H9 (cell line): ENCODE results near the gene CPSF6. TPM values are rescaled to one million over a fixed set of nuclear protein-coding genes. Genes with fewer than 3 reads are reported as not detected.

Experiments used
- DNase-seq: peaks from one replicate; pipeline ENCODE4 v3.0.0-alpha.2; 2017
- H2AFZ ChIP-seq: one replicate; pipeline ENCODE4 v1.6.1; 2013; ENCODE audit warnings: mild to moderate bottlenecking, low read length, control low read depth, moderate library complexity
- H2AK5ac ChIP-seq: 2 replicates; pipeline ENCODE4 v1.6.1; 2013; ENCODE audit warnings: low read length, control low read depth, mixed read lengths; ENCODE audit not compliant: insufficient read length
- H2BK120ac ChIP-seq: one replicate; pipeline ENCODE4 v1.6.1; 2013; ENCODE audit warnings: low read depth, mild to moderate bottlenecking, low read length, control low read depth, inconsistent platforms; ENCODE audit not compliant: poor library complexity, severe bottlenecking
- H2BK12ac ChIP-seq: 2 replicates; pipeline ENCODE4 v1.6.1; 2013; ENCODE audit warnings: low read length, control low read depth, mixed read lengths, low read depth; ENCODE audit not compliant: insufficient read length
- H2BK15ac ChIP-seq: 2 replicates; pipeline ENCODE4 v1.6.1; 2013; ENCODE audit warnings: low read depth, low read length, control low read depth
- H2BK20ac ChIP-seq: one replicate; pipeline ENCODE4 v1.6.1; 2013; ENCODE audit warnings: low read depth, mild to moderate bottlenecking, low read length, control low read depth, inconsistent platforms; ENCODE audit not compliant: poor library complexity, severe bottlenecking
- H2BK5ac ChIP-seq: 2 replicates; pipeline ENCODE4 v1.6.1; 2013; ENCODE audit warnings: low read length, control low read depth, mixed read lengths; ENCODE audit not compliant: insufficient read length
- H3K14ac ChIP-seq: 2 replicates; pipeline ENCODE4 v1.6.1; 2013; ENCODE audit warnings: low read length, control low read depth; ENCODE audit not compliant: insufficient read depth
- H3K18ac ChIP-seq: 2 replicates; pipeline ENCODE4 v1.6.1; 2013; ENCODE audit warnings: low read depth, mild to moderate bottlenecking, mixed read lengths, low read length, control low read depth; ENCODE audit not compliant: insufficient read length
- H3K23ac ChIP-seq: 2 replicates; pipeline ENCODE4 v1.6.1; 2013; ENCODE audit warnings: low read length, control low read depth, mixed read lengths, low read depth; ENCODE audit not compliant: insufficient read length
- H3K23me2 ChIP-seq: 2 replicates; pipeline ENCODE4 v1.6.1; 2013; ENCODE audit warnings: low read depth, mild to moderate bottlenecking, mixed read lengths, low read length, control low read depth; ENCODE audit not compliant: insufficient read length, poor library complexity, severe bottlenecking
- H3K27ac ChIP-seq: 2 replicates; pipeline ENCODE4 v1.5.1; 2013; ENCODE audit warnings: low read length, control low read depth, mixed read lengths, low read depth; ENCODE audit not compliant: insufficient read length
- H3K27me3 ChIP-seq: 2 replicates; pipeline ENCODE4 v1.6.1; 2013; ENCODE audit warnings: low read length, control low read depth, inconsistent platforms; ENCODE audit not compliant: insufficient read depth
- H3K4ac ChIP-seq: 2 replicates; pipeline ENCODE4 v1.6.1; 2013; ENCODE audit warnings: low read depth, mild to moderate bottlenecking, control low read depth, inconsistent platforms, low read length, moderate library complexity
- H3K4me1 ChIP-seq: 2 replicates; pipeline ENCODE4 v1.6.1; 2013; ENCODE audit warnings: low read length, control low read depth, inconsistent platforms; ENCODE audit not compliant: insufficient read depth
- H3K4me2 ChIP-seq: 2 replicates; pipeline ENCODE4 v1.6.1; 2013; ENCODE audit warnings: low read length, control low read depth, mixed read lengths; ENCODE audit not compliant: insufficient read length, insufficient read depth
- H3K56ac ChIP-seq: 2 replicates; pipeline ENCODE4 v1.6.1; 2013; ENCODE audit warnings: low read depth, mild to moderate bottlenecking, mixed read lengths, low read length, control low read depth; ENCODE audit not compliant: insufficient read length
- H3K79me1 ChIP-seq: 2 replicates; pipeline ENCODE4 v1.6.1; 2013; ENCODE audit warnings: low read depth, mild to moderate bottlenecking, moderate library complexity, low read length, control low read depth, inconsistent platforms; ENCODE audit not compliant: insufficient read depth, poor library complexity, severe bottlenecking
- H3K79me2 ChIP-seq: 2 replicates; pipeline ENCODE4 v1.6.1; 2013; ENCODE audit warnings: low read length, control low read depth, inconsistent platforms; ENCODE audit not compliant: insufficient read depth
- H3K9ac ChIP-seq: 2 replicates; pipeline ENCODE4 v1.6.1; 2013; ENCODE audit warnings: low read length, control low read depth, mixed read lengths; ENCODE audit not compliant: insufficient read length; ENCODE audit errors: extremely low read depth
- H3K9me3 ChIP-seq: one replicate; pipeline ENCODE4 v1.6.1; 2013; ENCODE audit warnings: low read depth, low read length, inconsistent platforms; ENCODE audit not compliant: control insufficient read depth
- H3T11ph ChIP-seq: one replicate; pipeline ENCODE4 v1.6.1; 2013; ENCODE audit warnings: mild to moderate bottlenecking, low read length, control low read depth, inconsistent platforms
- H4K20me1 ChIP-seq: one replicate; pipeline ENCODE4 v1.6.1; 2013; ENCODE audit not compliant: control insufficient read depth, insufficient read length, insufficient read depth
- H4K5ac ChIP-seq: 2 replicates; pipeline ENCODE4 v1.6.1; 2013; ENCODE audit warnings: low read depth, mild to moderate bottlenecking, mixed read lengths, low read length, control low read depth; ENCODE audit not compliant: insufficient read length
- H4K8ac ChIP-seq: replicated peaks from 2 replicates; pipeline ENCODE4 v1.6.1; 2013; ENCODE audit warnings: low read length, control low read depth, mixed read lengths, low read depth; ENCODE audit not compliant: insufficient read length
- H4K91ac ChIP-seq: 2 replicates; pipeline ENCODE4 v1.6.1; 2013; ENCODE audit warnings: low read depth, mild to moderate bottlenecking, moderate library complexity, mixed read lengths, low read length, control low read depth; ENCODE audit not compliant: insufficient read length
- H3K27ac Mint-ChIP-seq, 3 experiments: 2 replicates in 2 of 3; 3 replicates in 1 of 3; pipeline ENCODE4 v1.8.0; 2020 to 2021; ENCODE audit warnings: mixed read lengths in 3 of 3, mild to moderate bottlenecking in 1 of 3, moderate library complexity in 1 of 3
- H3K27me3 Mint-ChIP-seq: 2 replicates; pipeline ENCODE4 v1.8.0; 2021; ENCODE audit warnings: low read depth, mild to moderate bottlenecking, moderate library complexity, mixed read lengths
- H3K36me3 Mint-ChIP-seq, 3 experiments: 2 replicates in 2 of 3; 3 replicates in 1 of 3; pipeline ENCODE4 v1.8.0; 2020 to 2021; ENCODE audit warnings: low read depth in 3 of 3, mixed read lengths in 3 of 3; ENCODE audit not compliant: insufficient read depth in 1 of 3
- H3K4me1 Mint-ChIP-seq, 2 experiments: 2 replicates each; pipeline ENCODE4 v1.8.0; 2020; ENCODE audit warnings: mixed read lengths in 2 of 2
- H3K4me3 Mint-ChIP-seq, 2 experiments: 2 replicates in 1 of 2; 3 replicates in 1 of 2; pipeline ENCODE4 v1.8.0; 2020 to 2021; ENCODE audit warnings: mild to moderate bottlenecking in 2 of 2, mixed read lengths in 2 of 2, moderate library complexity in 1 of 2
- H3K9me3 Mint-ChIP-seq, 2 experiments: 2 replicates in 1 of 2; 3 replicates in 1 of 2; pipeline ENCODE4 v1.8.0; 2020; ENCODE audit warnings: mild to moderate bottlenecking in 2 of 2, mixed read lengths in 2 of 2, moderate library complexity in 1 of 2
- WGBS: extraction: QIAGEN DNeasy Blood & Tissue Kit; methylation state at CpG from one replicate; pipeline ENCODE4 v1.1.7; 2013; ENCODE audit warnings: missing lambda C conversion rate, low lambda C conversion rate, mixed read lengths; ENCODE audit not compliant: insufficient read length; ENCODE audit errors: extremely low coverage; 5-methylcytosine and 5-hydroxymethylcytosine counted together
- total RNA-seq: library from RNA; stranded (reverse); gene quantifications from 2 replicates; pipeline ENCODE4 v1.2.1, GENCODE V29; 2021
- TF ChIP-seq, protein P1 (sequence below): fragments of 200-600 bp; sonication (generic); conservative IDR thresholded peaks from 3 replicates; pipeline ENCODE4 v1.8.0; 2021; ENCODE audit warnings: antibody characterized with exemption, mild to moderate bottlenecking

CPSF6 gene
- total RNA-seq, 1 experiment from 2014 or later = 183 TPM

GRCh38 chr12:69239922-69240630, 707 bp downstream of the CPSF6 start:
- Histone ChIP-seq H3K27me3 (no peaks in the 10 kb centered on the region), H2AK5ac (no peak overlapping the region), H3K23ac (no peak overlapping the region), H2BK20ac (no peak overlapping the region), H3K56ac (no peak overlapping the region), H2BK5ac (no peak overlapping the region), H2BK15ac (no peak overlapping the region), H3K4me1 (peaks cover 5% of the 10 kb centered on the region; the same call in 1 of the 2 replicates), H3K23me2 (peaks cover 9% of the 10 kb centered on the region), H3K4ac (no peak overlapping the region), H3T11ph (no peak overlapping the region), H3K4me2 (peak overlapping the region; percentile 83), H4K91ac (no peak overlapping the region), H3K27ac (peak overlapping the region; percentile 63), H2BK12ac (no peak overlapping the region), H2BK120ac (no peak overlapping the region), H4K20me1 (no peaks in the 10 kb centered on the region), H3K9me3 (no peaks in the 10 kb centered on the region), H4K8ac (no peak overlapping the region), H3K79me1 (no peaks in the 10 kb centered on the region), H2AFZ (no peak overlapping the region), H3K14ac (peak overlapping the region; percentile 99), H3K9ac (peak overlapping the region; percentile 94), H3K79me2 (peaks cover 43% of the 10 kb centered on the region), H3K18ac (peak overlapping the region; percentile 91), H4K5ac (peak overlapping the region; percentile 1)
- TF ChIP-seq, protein P1, sequence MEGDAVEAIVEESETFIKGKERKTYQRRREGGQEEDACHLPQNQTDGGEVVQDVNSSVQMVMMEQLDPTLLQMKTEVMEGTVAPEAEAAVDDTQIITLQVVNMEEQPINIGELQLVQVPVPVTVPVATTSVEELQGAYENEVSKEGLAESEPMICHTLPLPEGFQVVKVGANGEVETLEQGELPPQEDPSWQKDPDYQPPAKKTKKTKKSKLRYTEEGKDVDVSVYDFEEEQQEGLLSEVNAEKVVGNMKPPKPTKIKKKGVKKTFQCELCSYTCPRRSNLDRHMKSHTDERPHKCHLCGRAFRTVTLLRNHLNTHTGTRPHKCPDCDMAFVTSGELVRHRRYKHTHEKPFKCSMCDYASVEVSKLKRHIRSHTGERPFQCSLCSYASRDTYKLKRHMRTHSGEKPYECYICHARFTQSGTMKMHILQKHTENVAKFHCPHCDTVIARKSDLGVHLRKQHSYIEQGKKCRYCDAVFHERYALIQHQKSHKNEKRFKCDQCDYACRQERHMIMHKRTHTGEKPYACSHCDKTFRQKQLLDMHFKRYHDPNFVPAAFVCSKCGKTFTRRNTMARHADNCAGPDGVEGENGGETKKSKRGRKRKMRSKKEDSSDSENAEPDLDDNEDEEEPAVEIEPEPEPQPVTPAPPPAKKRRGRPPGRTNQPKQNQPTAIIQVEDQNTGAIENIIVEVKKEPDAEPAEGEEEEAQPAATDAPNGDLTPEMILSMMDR = no peak
- peaks cover 39 to 42% of the 10 kb centered on the region in 2 experiments for H3K4me1 Mint-ChIP-seq
- peak; percentile 56 for DNase-seq
- peak overlapping the region; percentile 99 for H3K27ac Mint-ChIP-seq
- peak overlapping the region; percentile 93 to 96 for H3K4me3 Mint-ChIP-seq
- peaks cover 12 to 22% (median 20%) of the 10 kb centered on the region in 3 experiments for H3K36me3 Mint-ChIP-seq
- no CpG with 5 or more reads among the region's 68 CpGs for WGBS
- peaks cover 0 to 3% of the 10 kb centered on the region in 2 experiments; a peak in 2 of 5 replicates for H3K9me3 Mint-ChIP-seq
- peaks cover 4% of the 10 kb centered on the region; the same call in 1 of the 2 replicates for H3K27me3 Mint-ChIP-seq
